Testis (tissue), 2 donors: ENCODE data around the gene RAB4B.

Experiments
- POLR2A ChIP-seq: fragments of 450-650 bp; IDR thresholded peaks from one replicate; pipeline ENCODE4 v1.6.1; 2017; ENCODE audit warnings: antibody characterized with exemption, mild to moderate bottlenecking, moderate library complexity
- TF ChIP-seq, protein P1 (sequence below), 3 experiments: fragments of 450-650 bp in 2 of 3; fragments of 200-600 bp in 1 of 3; sonication (generic) in 1 of 3; IDR thresholded peaks; one replicate each; pipeline ENCODE4 v1.5.1; 2016 to 2019; ENCODE audit warnings: antibody characterized with exemption in 3 of 3, mild to moderate bottlenecking in 2 of 3, moderate library complexity in 1 of 3

DNA sequence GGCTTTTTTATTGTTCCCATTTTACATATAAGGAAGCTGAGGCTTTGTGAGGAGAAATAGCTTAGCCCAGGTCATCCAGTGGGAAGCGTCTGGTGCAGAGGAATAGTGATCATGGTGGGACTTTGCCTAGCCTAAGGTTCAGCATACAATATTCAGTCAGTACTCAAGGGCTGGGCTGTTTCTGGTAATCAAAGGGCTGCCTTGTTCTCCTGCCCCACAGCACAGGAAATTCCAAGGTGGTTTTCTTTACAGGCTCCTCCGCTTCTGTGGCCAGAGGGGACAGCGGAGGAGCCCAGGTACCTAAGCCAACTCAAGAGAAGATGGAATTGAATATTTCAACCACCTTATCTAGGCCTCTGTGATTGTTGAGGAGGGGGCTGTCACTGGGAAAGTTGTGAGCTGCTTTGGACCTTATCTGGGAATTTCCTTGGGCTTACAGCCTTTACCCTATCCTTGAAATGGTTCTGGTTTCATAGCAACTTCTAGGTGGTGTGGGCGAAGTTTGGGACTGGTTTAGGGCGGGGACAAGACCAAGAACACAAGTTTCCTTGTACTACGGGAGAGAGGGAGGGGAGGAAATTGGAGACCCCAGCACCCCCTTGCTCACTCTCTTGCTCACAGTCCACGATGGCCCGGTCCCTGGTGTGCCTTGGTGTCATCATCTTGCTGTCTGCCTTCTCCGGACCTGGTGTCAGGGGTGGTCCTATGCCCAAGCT lies 3.0 kb upstream of the RAB4B start, which contains the start of gene MIA:
- TF ChIP-seq, protein P1, sequence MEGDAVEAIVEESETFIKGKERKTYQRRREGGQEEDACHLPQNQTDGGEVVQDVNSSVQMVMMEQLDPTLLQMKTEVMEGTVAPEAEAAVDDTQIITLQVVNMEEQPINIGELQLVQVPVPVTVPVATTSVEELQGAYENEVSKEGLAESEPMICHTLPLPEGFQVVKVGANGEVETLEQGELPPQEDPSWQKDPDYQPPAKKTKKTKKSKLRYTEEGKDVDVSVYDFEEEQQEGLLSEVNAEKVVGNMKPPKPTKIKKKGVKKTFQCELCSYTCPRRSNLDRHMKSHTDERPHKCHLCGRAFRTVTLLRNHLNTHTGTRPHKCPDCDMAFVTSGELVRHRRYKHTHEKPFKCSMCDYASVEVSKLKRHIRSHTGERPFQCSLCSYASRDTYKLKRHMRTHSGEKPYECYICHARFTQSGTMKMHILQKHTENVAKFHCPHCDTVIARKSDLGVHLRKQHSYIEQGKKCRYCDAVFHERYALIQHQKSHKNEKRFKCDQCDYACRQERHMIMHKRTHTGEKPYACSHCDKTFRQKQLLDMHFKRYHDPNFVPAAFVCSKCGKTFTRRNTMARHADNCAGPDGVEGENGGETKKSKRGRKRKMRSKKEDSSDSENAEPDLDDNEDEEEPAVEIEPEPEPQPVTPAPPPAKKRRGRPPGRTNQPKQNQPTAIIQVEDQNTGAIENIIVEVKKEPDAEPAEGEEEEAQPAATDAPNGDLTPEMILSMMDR (IDR thresholded peaks at IDR 0.05) = no peak
- no peak for TF ChIP-seq POLR2A
